H1 (cell line): ENCODE results near the gene CSF3. TPM values are rescaled to one million over a fixed set of nuclear protein-coding genes. Genes with fewer than 3 reads are reported as not detected.

Experiments
- CTCF ChIA-PET: fragments of 300-600 bp; sonication (Branson Sonifier 250); formaldehyde crosslinking; loops from one replicate; lab custom pipeline; 2021; ENCODE audit not compliant: partially characterized antibody; lab: Charles Lee
- POLR2A ChIA-PET: fragments of 300-600 bp; sonication (Branson Sonifier 250); formaldehyde crosslinking; loops from one replicate; lab custom pipeline; 2021; ENCODE audit warnings: inconsistent platforms; ENCODE audit not compliant: partially characterized antibody; lab: Charles Lee
- DNase-seq, 2 experiments: peaks; one replicate each; pipeline versions ENCODE4 v3.0.0 to v3.0.0-alpha.2; 2010 to 2022; ENCODE audit warnings: low spot score in 2 of 2, low read depth in 1 of 2, mixed read lengths in 1 of 2
- FAIRE-seq: peaks from 2 replicates; lab custom pipeline; 2011; peaks lifted over from hg19 to GRCh38; lab: Jason Lieb, UNC
- H2AFZ ChIP-seq: 2 replicates; pipeline ENCODE4 v1.8.1; 2012; ENCODE audit warnings: low read length, inconsistent platforms
- H2AK5ac ChIP-seq: 2 replicates; pipeline ENCODE4 v1.6.1; 2013; ENCODE audit warnings: low read depth, low read length
- H2BK120ac ChIP-seq: replicated peaks from 2 replicates; pipeline ENCODE3; 2013; ENCODE audit warnings: low read depth, low read length, inconsistent platforms
- H2BK12ac ChIP-seq: 2 replicates; pipeline ENCODE4 v1.6.1; 2013; ENCODE audit warnings: low read depth, low read length
- H2BK15ac ChIP-seq: 2 replicates; pipeline ENCODE4 v1.6.1; 2013; ENCODE audit warnings: low read length
- H2BK20ac ChIP-seq: 2 replicates; pipeline ENCODE4 v1.6.1; 2013; ENCODE audit warnings: low read length
- H2BK5ac ChIP-seq: 2 replicates; pipeline ENCODE4 v1.6.1; 2013; ENCODE audit warnings: low read depth, low read length
- H3K14ac ChIP-seq: 2 replicates; pipeline ENCODE4 v1.6.1; 2013; ENCODE audit warnings: inconsistent platforms; ENCODE audit not compliant: insufficient read length
- H3K18ac ChIP-seq: 2 replicates; pipeline ENCODE4 v1.6.1; 2013; ENCODE audit warnings: low read length; ENCODE audit errors: extremely low read depth
- H3K23ac ChIP-seq: 2 replicates; pipeline ENCODE4 v1.6.1; 2013; ENCODE audit warnings: inconsistent platforms; ENCODE audit not compliant: insufficient read length
- H3K23me2 ChIP-seq: 2 replicates; pipeline ENCODE4 v1.6.1; 2013; ENCODE audit warnings: low read depth, low read length
- H3K27ac ChIP-seq: 2 replicates; pipeline ENCODE4 v1.6.1; 2011; ENCODE audit warnings: low read depth, low read length, inconsistent platforms
- H3K27me3 ChIP-seq, 4 experiments: replicated peaks in 1 of 4; 1 replicate in 1 of 4; 2 replicates in 3 of 4; pipeline versions ENCODE4 v1.6.1 to v1.8.1; 2011 to 2013; ENCODE audit warnings: low read length in 3 of 4, mild to moderate bottlenecking in 3 of 4, inconsistent platforms in 2 of 4, mixed read lengths in 2 of 4, moderate library complexity in 1 of 4; ENCODE audit not compliant: control insufficient read depth in 3 of 4, insufficient read depth in 3 of 4; ENCODE audit errors: extremely low read depth in 1 of 4
- H3K36me3 ChIP-seq, 4 experiments: 2 replicates each; pipeline versions ENCODE4 v1.6.1 to v1.8.1; 2011 to 2013; ENCODE audit warnings: mild to moderate bottlenecking in 4 of 4, low read length in 3 of 4, moderate library complexity in 2 of 4, control low read depth in 1 of 4, inconsistent platforms in 1 of 4; ENCODE audit not compliant: insufficient read depth in 4 of 4, control insufficient read depth in 2 of 4
- H3K4ac ChIP-seq: replicated peaks from 2 replicates; pipeline ENCODE3; 2013; ENCODE audit warnings: low read length, low read depth, mixed read lengths, inconsistent platforms; ENCODE audit not compliant: insufficient read length
- H3K4me1 ChIP-seq, 4 experiments: replicated peaks in 1 of 4; 1 replicate in 1 of 4; 2 replicates in 3 of 4; pipeline versions ENCODE4 v1.6.1 to v1.8.1; 2011 to 2013; ENCODE audit warnings: low read length in 3 of 4, inconsistent platforms in 2 of 4, mixed read lengths in 1 of 4; ENCODE audit not compliant: insufficient read depth in 4 of 4, control insufficient read depth in 3 of 4
- H3K4me2 ChIP-seq, 2 experiments: 2 replicates each; pipeline versions ENCODE4 v1.6.1 to v1.8.1; 2011 to 2013; ENCODE audit warnings: low read depth in 2 of 2, low read length in 2 of 2, control low read depth in 1 of 2, inconsistent platforms in 1 of 2, mild to moderate bottlenecking in 1 of 2; ENCODE audit not compliant: insufficient read depth in 1 of 2
- H3K4me3 ChIP-seq, 4 experiments: fragments of 200-600, 300-600 bp in 1 of 4; sonication (generic), shearing (Covaris generic), sonication (Bioruptor Twin) in 1 of 4; 2 replicates each; pipeline versions ENCODE4 v1.5.1 to v1.8.1; 2011 to 2016; ENCODE audit warnings: low read length in 4 of 4, low read depth in 3 of 4, control low read depth in 2 of 4, inconsistent platforms in 2 of 4, mild to moderate bottlenecking in 2 of 4, mixed read lengths in 1 of 4, moderate library complexity in 1 of 4; ENCODE audit not compliant: insufficient read depth in 2 of 4; ENCODE audit errors: extremely low read depth in 1 of 4
- H3K56ac ChIP-seq: replicated peaks from 2 replicates; pipeline ENCODE3; 2013; ENCODE audit warnings: low read depth, mild to moderate bottlenecking, mixed read lengths, low read length, inconsistent platforms; ENCODE audit not compliant: insufficient read length
- H3K79me1 ChIP-seq: 2 replicates; pipeline ENCODE4 v1.6.1; 2013; ENCODE audit warnings: low read depth, low read length, control low read depth
- H3K79me2 ChIP-seq, 2 experiments: 2 replicates each; pipeline versions ENCODE4 v1.6.1 to v1.8.1; 2012 to 2013; ENCODE audit warnings: low read length in 2 of 2, mild to moderate bottlenecking in 2 of 2, inconsistent platforms in 1 of 2; ENCODE audit not compliant: insufficient read depth in 2 of 2, control insufficient read depth in 1 of 2
- H3K9ac ChIP-seq, 4 experiments: replicated peaks in 1 of 4; 1 replicate in 1 of 4; 2 replicates in 3 of 4; pipeline versions ENCODE4 v1.6.1 to v1.8.1; 2011 to 2013; ENCODE audit warnings: low read depth in 3 of 4, low read length in 3 of 4, control low read depth in 2 of 4, mild to moderate bottlenecking in 2 of 4, moderate library complexity in 2 of 4, inconsistent platforms in 1 of 4; ENCODE audit errors: extremely low read depth in 1 of 4
- H3K9me3 ChIP-seq, 2 experiments: 2 replicates each; pipeline versions ENCODE4 v1.6.1 to v1.8.1; 2012 to 2013; ENCODE audit warnings: mild to moderate bottlenecking in 2 of 2, moderate library complexity in 2 of 2, control low read depth in 1 of 2, inconsistent platforms in 1 of 2, low read depth in 1 of 2, low read length in 1 of 2, mixed read lengths in 1 of 2; ENCODE audit not compliant: insufficient read depth in 2 of 2
- H4K20me1 ChIP-seq, 2 experiments: replicated peaks in 1 of 2; 2 replicates each; pipeline versions ENCODE3 to v1.8.1; 2011 to 2013; ENCODE audit warnings: inconsistent platforms in 2 of 2, low read length in 2 of 2, mild to moderate bottlenecking in 1 of 2; ENCODE audit not compliant: insufficient read depth in 2 of 2, control insufficient read depth in 1 of 2
- H4K5ac ChIP-seq: 2 replicates; pipeline ENCODE4 v1.6.1; 2013; ENCODE audit warnings: low read length, low read depth, mixed read lengths, inconsistent platforms; ENCODE audit not compliant: insufficient read length
- H4K8ac ChIP-seq: 2 replicates; pipeline ENCODE4 v1.8.0; 2013; ENCODE audit warnings: mild to moderate bottlenecking, moderate library complexity, low read length, inconsistent platforms; ENCODE audit not compliant: insufficient read depth; ENCODE audit errors: extremely low read depth
- H4K91ac ChIP-seq: replicated peaks from 2 replicates; pipeline ENCODE3; 2013; ENCODE audit warnings: low read length, mixed read lengths, inconsistent platforms; ENCODE audit not compliant: insufficient read length
- ASH2L ChIP-seq: fragments of 200-600, 300-600 bp; sonication (generic); IDR thresholded peaks from one replicate; pipeline ENCODE4 v1.7.1; 2017; ENCODE audit warnings: low read length
- ATF3 ChIP-seq: IDR thresholded peaks from 2 replicates; pipeline ENCODE4 v1.6.1; 2011; ENCODE audit warnings: low read depth, mild to moderate bottlenecking, low read length; ENCODE audit not compliant: insufficient read depth
- BACH1 ChIP-seq: IDR thresholded peaks from 2 replicates; pipeline ENCODE4 v1.6.1; 2012; ENCODE audit warnings: low read length, improper control_type of control experiment
- CEBPB ChIP-seq: IDR thresholded peaks from 2 replicates; pipeline ENCODE4 v1.6.1; 2012; ENCODE audit warnings: low read depth, low read length
- CTCF ChIP-seq, 3 experiments: IDR thresholded peaks; 1 replicate in 2 of 3; 2 replicates in 1 of 3; pipeline versions ENCODE4 v1.5.1 to v1.6.1; 2011; ENCODE audit warnings: low read length in 3 of 3, mild to moderate bottlenecking in 3 of 3, inconsistent platforms in 2 of 3, low read depth in 1 of 3, moderate library complexity in 1 of 3; ENCODE audit not compliant: insufficient read depth in 1 of 3; ENCODE audit errors: control extremely low read depth in 1 of 3
- E2F6 ChIP-seq: IDR thresholded peaks from 2 replicates; pipeline ENCODE4 v1.6.1; 2012; ENCODE audit warnings: inconsistent platforms
- MAFK ChIP-seq: IDR thresholded peaks from 2 replicates; pipeline ENCODE4 v1.6.1; 2012; ENCODE audit warnings: low read depth, mild to moderate bottlenecking, improper control_type of control experiment, low read length
- POLR2A ChIP-seq, 2 experiments: IDR thresholded peaks; 1 replicate in 1 of 2; 2 replicates in 1 of 2; pipeline ENCODE4 v1.6.1; 2011; ENCODE audit warnings: low read depth in 2 of 2, low read length in 2 of 2, mild to moderate bottlenecking in 2 of 2; ENCODE audit errors: control extremely low read depth in 1 of 2
- SRF ChIP-seq: IDR thresholded peaks from 2 replicates; pipeline ENCODE4 v1.6.1; 2011; ENCODE audit warnings: mild to moderate bottlenecking, low read depth, low read length, moderate library complexity
- TCF12 ChIP-seq: IDR thresholded peaks from 2 replicates; pipeline ENCODE4 v1.6.1; 2011; ENCODE audit warnings: low read depth, mild to moderate bottlenecking, low read length
- WGBS, 2 experiments: shearing (Covaris generic) in 1 of 2; methylation state at CpG; one replicate each; pipeline versions ENCODE4 v1.1.6 to v1.1.7; 2013 to 2015; ENCODE audit warnings: low lambda C conversion rate in 2 of 2, mixed read lengths in 2 of 2, inconsistent platforms in 1 of 2, low coverage in 1 of 2, missing lambda C conversion rate in 1 of 2; ENCODE audit not compliant: insufficient replicate concordance in 2 of 2, insufficient coverage in 1 of 2, insufficient read length in 1 of 2; ENCODE audit errors: extremely low coverage in 1 of 2, missing lambda C conversion rate in 1 of 2; 5-methylcytosine and 5-hydroxymethylcytosine counted together
- polyA plus RNA-seq, 7 experiments: library from polyadenylated mRNA; depleted of rRNA in 3 of 7; stranded (reverse) in 5 of 7; unstranded in 2 of 7; fragments of >200 nt in 5 of 7; fragments of 200-250 nt in 2 of 7; gene quantifications; 1 replicate in 5 of 7; 2 replicates in 1 of 7; 4 replicates in 1 of 7; pipeline versions ENCODE4 v1.2.1 to v1.2.3, GENCODE V29; 2011 to 2013; ENCODE audit warnings: missing spikeins in 2 of 7, mixed read lengths in 2 of 7
- total RNA-seq: library from RNA; stranded (reverse); fragmentation: NEBNext Ultra II Directional; extraction: Animal tissue kit (Norgen Biotek cat#: 25700); gene quantifications from 2 replicates; pipeline ENCODE4 v1.2.1, GENCODE V29; 2021

CSF3 gene
- total and polyA plus RNA-seq, 2 of the 8 experiments (the other 6 are each of a cell fraction or from before 2014, with no cell fraction given) = 0.03 TPM; not detected in 1

DNA sequence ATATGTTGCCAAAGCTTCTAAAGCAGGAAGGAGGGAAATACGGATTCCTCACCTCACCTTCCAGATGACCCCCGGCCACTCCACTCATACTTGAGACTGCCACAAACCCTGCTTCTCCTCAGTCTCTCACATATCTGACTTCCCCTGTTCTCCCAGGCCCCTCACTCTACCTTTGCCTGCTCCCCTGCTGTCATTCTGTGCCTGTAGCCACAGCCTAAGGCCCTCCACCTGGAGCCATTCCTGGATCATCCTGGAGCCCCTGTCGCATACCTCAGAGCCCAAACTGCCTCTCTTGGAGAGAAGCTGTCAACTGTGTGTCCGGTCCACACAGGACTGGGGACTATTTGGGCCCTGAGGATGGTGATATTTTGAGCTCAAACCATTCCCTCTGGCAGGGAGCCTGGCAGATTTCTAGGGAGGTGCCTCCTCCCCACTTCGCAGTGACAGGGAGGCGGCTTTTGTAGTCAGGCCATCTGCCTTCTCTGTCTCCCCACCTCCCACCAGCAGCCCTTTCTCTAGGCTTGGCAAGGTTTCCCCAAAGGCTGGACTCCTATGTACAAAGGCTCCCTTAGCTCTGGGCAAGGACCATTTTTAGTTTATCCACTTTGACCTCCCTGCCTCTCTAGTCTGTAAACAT is 41.3 kb downstream of the CSF3 start:
- Histone ChIP-seq H3K4me2 (no peak overlapping the region), H3K27ac (no peak overlapping the region), H4K8ac (no peak overlapping the region), H2BK120ac (no peak overlapping the region), H2AFZ (no peak overlapping the region), H3K56ac (no peak overlapping the region), H3K18ac (no peak overlapping the region; the same call in 1 of the 2 replicates), H3K79me2 (no peaks in the 10 kb centered on the region), H3K36me3 (peaks cover 0 to 7% (median 2%) of the 10 kb centered on the region in 4 experiments; a peak in 4 of 8 replicates), H3K4ac (no peak overlapping the region), H3K23ac (no peak overlapping the region), H3K27me3 (peaks cover 0 to under 1% (median 0%) of the 10 kb centered on the region in 4 experiments; a peak in 3 of 7 replicates), H3K23me2 (no peaks in the 10 kb centered on the region), H4K91ac (no peak overlapping the region), H2BK12ac (no peak overlapping the region), H4K20me1 (no peaks in the 10 kb centered on the region), H2AK5ac (no peak overlapping the region; the same call in 1 of the 2 replicates), H3K9ac (no peak overlapping the region), H2BK5ac (no peak overlapping the region), H3K4me3 (no peak overlapping the region), H2BK20ac (no peak overlapping the region), H3K14ac (no peak overlapping the region), H3K9me3 (no peaks in the 10 kb centered on the region), H2BK15ac (no peak overlapping the region), H4K5ac (no peak overlapping the region), H3K79me1 (no peaks in the 10 kb centered on the region), H3K4me1 (peaks cover 3 to 11% (median 7%) of the 10 kb centered on the region in 4 experiments; a peak in 6 of 7 replicates)
- DNase-seq (no peak), FAIRE-seq (no peak)
- 94% methylated on average over 6 of the region's 6 CpGs; no CpG with 5 or more reads in 1 of the 2 experiments for WGBS, 2 experiments
- ChIA-PET POLR2A (no interaction called here), CTCF (interaction anchor here (0.7 to 38.4 kb wide), 4 partner anchors 9 to 56 kb away, joined by 3 to 876 read pairs (median 262); no protein-coding TSS in a partner anchor)
- TF ChIP-seq ASH2L (no peak), TCF12 (no peak), CEBPB (no peak), POLR2A (IDR thresholded peaks at IDR 0.05; ENCODE audit: control extremely low read depth in 1 of 2, low read depth in 2 of 2, low read length in 2 of 2) (no peak), ATF3 (no peak), CTCF (IDR thresholded peaks at IDR 0.05; ENCODE audit: control extremely low read depth in 1 of 3, insufficient read depth in 1 of 3, low read depth in 1 of 3, low read length in 3 of 3) (no peak), E2F6 (no peak), BACH1 (no peak), SRF (no peak), MAFK (no peak)
